Measurements from ENCODE around the gene PLCL2. TPM values are rescaled to one million over a fixed set of nuclear protein-coding genes. Genes with fewer than 3 reads are reported as not detected.

PLCL2 gene
- total and polyA plus RNA-seq, 4 donors, result 1.0 to 16.7 (median 7.1) TPM

GRCh38 chr3:16844222-16844621 lies 40.5 kb upstream of the PLCL2 start:
- Histone ChIP-seq H3K9ac (ENCODE audit: insufficient read depth in 1 of 2, low read length in 2 of 2) (no peak overlapping the region), H3K36me3 (ENCODE audit: control insufficient read depth in 4 of 4, insufficient read depth in 4 of 4, low read length in 4 of 4) (no peaks in the 10 kb centered on the region), H3K4me3 (no peak overlapping the region), H3K4me1 (ENCODE audit: control insufficient read depth in 5 of 5, insufficient read depth in 5 of 5, low read length in 5 of 5) (no peaks in the 10 kb centered on the region), H3K27me3 (ENCODE audit: control insufficient read depth in 3 of 3, insufficient read depth in 3 of 3, low read length in 2 of 3) (no peaks in the 10 kb centered on the region), H3K9me3 (ENCODE audit: control insufficient read depth in 4 of 4, insufficient read depth in 3 of 4, low read length in 3 of 4) (no peaks in the 10 kb centered on the region), H3K27ac (ENCODE audit: low read depth in 1 of 2, low read length in 1 of 2) (no peak overlapping the region)
- no peak for DNase-seq
- no peak for TF ChIP-seq CTCF (IDR thresholded peaks at IDR 0.05; ENCODE audit: control extremely low read depth, extremely low read depth)
- 95 to 98% methylated on average over 2 of the region's 2 CpGs for WGBS, 2 donors
- ATAC-seq (ENCODE audit: insufficient read depth, low FRiP score), result no peak

GRCh38 chr3:16844791-16845190 lies 40.0 kb upstream of the PLCL2 start:
- peaks cover 0 to 4% (median 0%) of the 10 kb centered on the region in 5 donors for H3K4me1 ChIP-seq (ENCODE audit: control insufficient read depth in 5 of 5, insufficient read depth in 5 of 5, low read length in 5 of 5)
- ATAC-seq (ENCODE audit: insufficient read depth, low FRiP score), result no peak
- no peaks in the 10 kb centered on the region for H3K9me3 ChIP-seq (ENCODE audit: control insufficient read depth in 4 of 4, insufficient read depth in 3 of 4, low read length in 3 of 4)
- H3K36me3 ChIP-seq (ENCODE audit: control insufficient read depth in 4 of 4, insufficient read depth in 4 of 4, low read length in 4 of 4), result no peaks in the 10 kb centered on the region
- WGBS, 2 donors, result 40 to 88% methylated on average over 1 of the region's 1 CpG
- no peak for DNase-seq
- no peak overlapping the region for H3K4me3 ChIP-seq
- no peak overlapping the region for H3K9ac ChIP-seq (ENCODE audit: insufficient read depth in 1 of 2, low read length in 2 of 2)
- H3K27me3 ChIP-seq (ENCODE audit: control insufficient read depth in 3 of 3, insufficient read depth in 3 of 3, low read length in 2 of 3), result no peaks in the 10 kb centered on the region
- no peak for TF ChIP-seq CTCF (IDR thresholded peaks at IDR 0.05; ENCODE audit: control extremely low read depth, extremely low read depth)
- no peak overlapping the region for H3K27ac ChIP-seq (ENCODE audit: low read depth in 1 of 2, low read length in 1 of 2)

GRCh38 chr3:16846373-16847080 lies 38.2 kb upstream of the PLCL2 start:
- H3K4me1 ChIP-seq (ENCODE audit: control insufficient read depth in 5 of 5, insufficient read depth in 5 of 5, low read length in 5 of 5), result peaks cover 0 to 6% (median 0%) of the 10 kb centered on the region in 5 donors
- H3K9me3 ChIP-seq (ENCODE audit: control insufficient read depth in 4 of 4, insufficient read depth in 3 of 4, low read length in 3 of 4), result no peaks in the 10 kb centered on the region
- ATAC-seq (ENCODE audit: insufficient read depth, low FRiP score) (no peak), DNase-seq (no peak)
- no peak overlapping the region for H3K4me3 ChIP-seq
- H3K36me3 ChIP-seq (ENCODE audit: control insufficient read depth in 4 of 4, insufficient read depth in 4 of 4, low read length in 4 of 4), result no peaks in the 10 kb centered on the region
- no peaks in the 10 kb centered on the region for H3K27me3 ChIP-seq (ENCODE audit: control insufficient read depth in 3 of 3, insufficient read depth in 3 of 3, low read length in 2 of 3)
- 53 to 78% methylated on average over 5 of the region's 5 CpGs for WGBS, 2 donors
- no peak for TF ChIP-seq CTCF (IDR thresholded peaks at IDR 0.05; ENCODE audit: control extremely low read depth, extremely low read depth)
- no peak overlapping the region for H3K9ac ChIP-seq (ENCODE audit: insufficient read depth in 1 of 2, low read length in 2 of 2)
- no peak overlapping the region for H3K27ac ChIP-seq (ENCODE audit: low read depth in 1 of 2, low read length in 1 of 2)

GRCh38 chr3:16848007-16848406 lies 36.7 kb upstream of the PLCL2 start:
- Histone ChIP-seq H3K9me3 (ENCODE audit: control insufficient read depth in 4 of 4, insufficient read depth in 3 of 4, low read length in 3 of 4) (no peaks in the 10 kb centered on the region), H3K36me3 (ENCODE audit: control insufficient read depth in 4 of 4, insufficient read depth in 4 of 4, low read length in 4 of 4) (no peaks in the 10 kb centered on the region), H3K4me1 (ENCODE audit: control insufficient read depth in 5 of 5, insufficient read depth in 5 of 5, low read length in 5 of 5) (peaks cover 0 to 6% (median 0%) of the 10 kb centered on the region in 5 donors), H3K27me3 (ENCODE audit: control insufficient read depth in 3 of 3, insufficient read depth in 3 of 3, low read length in 2 of 3) (no peaks in the 10 kb centered on the region), H3K4me3 (no peak overlapping the region), H3K9ac (ENCODE audit: insufficient read depth in 1 of 2, low read length in 2 of 2) (no peak overlapping the region), H3K27ac (ENCODE audit: low read depth in 1 of 2, low read length in 1 of 2) (no peak overlapping the region)
- no peak for TF ChIP-seq CTCF (IDR thresholded peaks at IDR 0.05; ENCODE audit: control extremely low read depth, extremely low read depth)
- DNase-seq (no peak), ATAC-seq (ENCODE audit: insufficient read depth, low FRiP score) (no peak)
- WGBS, 2 donors, result 89 to 95% methylated on average over 2 of the region's 2 CpGs
